Thyroid gland (tissue), 4 donors: ENCODE measurements around the gene HSPA14. TPM values are rescaled to one million over a fixed set of nuclear protein-coding genes. Genes with fewer than 3 reads are reported as not detected.

ENCODE experiments used
- DNase-seq, 2 donors: peaks; one replicate each; pipeline ENCODE4 v3.0.0-alpha.2; 2019
- H3K27ac ChIP-seq, 3 donors: fragments of 200-600 bp; sonication (generic); 1 replicate in 2 of 3; 2 replicates in 1 of 3; pipeline ENCODE4 v1.5.1; 2016 to 2019; ENCODE audit warnings: mild to moderate bottlenecking in 1 of 3, moderate library complexity in 1 of 3
- H3K27me3 ChIP-seq: fragments of 200-600 bp; sonication (generic); one replicate; pipeline ENCODE4 v1.5.1; 2019
- H3K36me3 ChIP-seq, 2 donors: fragments of 200-600 bp; sonication (generic); one replicate each; pipeline ENCODE4 v1.5.1; 2016 to 2019
- H3K4me1 ChIP-seq, 2 donors: fragments of 200-600 bp; sonication (generic); one replicate each; pipeline ENCODE4 v1.5.1; 2017 to 2019
- H3K4me3 ChIP-seq, 3 donors: fragments of 200-600 bp; sonication (generic); replicated peaks in 1 of 3; 1 replicate in 2 of 3; 2 replicates in 1 of 3; pipeline ENCODE4 v1.5.1; 2016; ENCODE audit warnings: mild to moderate bottlenecking in 1 of 3
- H3K9me3 ChIP-seq: fragments of 200-600 bp; sonication (generic); one replicate; pipeline ENCODE4 v1.5.1; 2017
- CTCF ChIP-seq, 6 experiments: fragments of 200-600 bp in 3 of 6; fragments of 450-650 bp in 3 of 6; sonication (generic) in 3 of 6; IDR thresholded peaks; one replicate each; pipeline ENCODE4 v1.5.1; 2016 to 2019; ENCODE audit warnings: antibody characterized with exemption in 6 of 6, mild to moderate bottlenecking in 2 of 6, inconsistent platforms in 1 of 6, moderate library complexity in 1 of 6
- POLR2A ChIP-seq, 2 donors: fragments of 450-650 bp; IDR thresholded peaks; one replicate each; pipeline ENCODE4 v1.6.1; 2017; ENCODE audit warnings: antibody characterized with exemption in 2 of 2, mild to moderate bottlenecking in 2 of 2, moderate library complexity in 1 of 2
- WGBS, 2 donors: methylation state at CpG; one replicate each; pipeline ENCODE4 v1.1.5; 2017; 5-methylcytosine and 5-hydroxymethylcytosine counted together
- intact Hi-C: fragments of 100-400 bp; cut with DNase I; formaldehyde crosslinking; loops from one replicate; pipeline ENCODE4 v1.15.1; 2023
- total RNA-seq, 4 donors: library from RNA; depleted of rRNA; stranded (reverse); fragments of >200 nt; gene quantifications; one replicate each; pipeline ENCODE4 v1.2.3, GENCODE V29; 2016

The HSPA14 gene
- total RNA-seq, 4 donors from 2014 or later: 11.1 to 19.2 (median 16.7) TPM

GRCh38 chr10:14843327-14843988 is 5.4 kb downstream of the HSPA14 start:
- H3K9me3 ChIP-seq: no peaks in the 10 kb centered on the region
- no peak for DNase-seq
- no peaks in the 10 kb centered on the region for H3K27me3 ChIP-seq
- H3K36me3 ChIP-seq: peaks cover 17 to 30% of the 10 kb centered on the region in 2 donors
- intact Hi-C loops: no loop called here
- no peak for TF ChIP-seq CTCF (IDR thresholded peaks at IDR 0.05)
- no peak for TF ChIP-seq POLR2A (IDR thresholded peaks at IDR 0.05)
- no peak overlapping the region for H3K4me3 ChIP-seq
- H3K27ac ChIP-seq: no peak overlapping the region
- peaks cover 4 to 7% of the 10 kb centered on the region in 2 donors for H3K4me1 ChIP-seq
- WGBS, 2 donors: 94 to 95% methylated on average over 15 of the region's 15 CpGs

- no peak for DNase-seq
- peaks cover 17 to 33% of the 10 kb centered on the region in 2 donors for H3K36me3 ChIP-seq
- H3K27ac ChIP-seq: no peak overlapping the region
- no peaks in the 10 kb centered on the region for H3K9me3 ChIP-seq
- intact Hi-C loops: no loop called here
- H3K4me3 ChIP-seq: no peak overlapping the region
- no peaks in the 10 kb centered on the region for H3K27me3 ChIP-seq
- TF ChIP-seq CTCF (IDR thresholded peaks at IDR 0.05): no peak
- TF ChIP-seq POLR2A (IDR thresholded peaks at IDR 0.05): no peak
- 91 to 93% methylated on average over 2 of the region's 2 CpGs for WGBS, 2 donors
- H3K4me1 ChIP-seq: no peaks in the 10 kb centered on the region
These were observed 6.8 kb downstream of the HSPA14 start for GRCh38 chr10:14844948-14845347.

GRCh38 chr10:14852236-14852635 is 14.1 kb downstream of the HSPA14 start:
- Histone ChIP-seq H3K4me1 (no peaks in the 10 kb centered on the region), H3K36me3 (peaks cover 0 to 18% of the 10 kb centered on the region in 2 donors), H3K27me3 (no peaks in the 10 kb centered on the region), H3K27ac (no peak overlapping the region), H3K4me3 (no peak overlapping the region), H3K9me3 (no peaks in the 10 kb centered on the region)
- WGBS, 2 donors: 96 to 100% methylated on average over 3 of the region's 3 CpGs
- DNase-seq: no peak
- TF ChIP-seq POLR2A (IDR thresholded peaks at IDR 0.05) (no peak), CTCF (IDR thresholded peaks at IDR 0.05) (no peak)
- intact Hi-C loops: no loop called here

GRCh38 chr10:14855453-14855852 is 17.3 kb downstream of the HSPA14 start:
- TF ChIP-seq CTCF (IDR thresholded peaks at IDR 0.05) (no peak), POLR2A (IDR thresholded peaks at IDR 0.05) (no peak)
- peaks cover 0 to 20% of the 10 kb centered on the region in 2 donors for H3K36me3 ChIP-seq
- intact Hi-C loops: no loop called here
- no peak overlapping the region for H3K27ac ChIP-seq
- DNase-seq: no peak
- no peaks in the 10 kb centered on the region for H3K27me3 ChIP-seq
- no peaks in the 10 kb centered on the region for H3K9me3 ChIP-seq
- no peaks in the 10 kb centered on the region for H3K4me1 ChIP-seq
- WGBS, 2 donors: 96% methylated on average over 1 of the region's 1 CpG
- no peak overlapping the region for H3K4me3 ChIP-seq

GRCh38 chr10:14858338-14858960 is 20.3 kb downstream of the HSPA14 start:
- H3K36me3 ChIP-seq: peaks cover 0 to 14% of the 10 kb centered on the region in 2 donors
- TF ChIP-seq CTCF (IDR thresholded peaks at IDR 0.05) (no peak), POLR2A (IDR thresholded peaks at IDR 0.05) (no peak)

More at GRCh38 chr10:14858338-14858960, 20.3 kb downstream of the HSPA14 start:
- Histone ChIP-seq H3K27me3 (no peaks in the 10 kb centered on the region), H3K4me3 (no peak overlapping the region), H3K4me1 (peaks cover 0 to 3% of the 10 kb centered on the region in 2 donors), H3K27ac (no peak overlapping the region), H3K9me3 (no peaks in the 10 kb centered on the region)
- WGBS, 2 donors: 88 to 90% methylated on average over 6 of the region's 6 CpGs
- no peak for DNase-seq
- intact Hi-C loops: no loop called here
